GM12892 (cell line): Measurements from ENCODE around the gene EFNA5.

Source experiments
- POLR2A ChIP-seq: IDR thresholded peaks from 2 replicates; pipeline ENCODE4 v1.6.1; 2011; ENCODE audit warnings: low read depth, low read length, control low read depth
- POLR2AphosphoS5 ChIP-seq: IDR thresholded peaks from 2 replicates; pipeline ENCODE4 v1.6.1; 2011; ENCODE audit warnings: low read depth, low read length, control low read depth
- TAF1 ChIP-seq: IDR thresholded peaks from 2 replicates; pipeline ENCODE4 v1.6.1; 2011; ENCODE audit warnings: low read depth, mild to moderate bottlenecking, control low read depth, low read length, borderline replicate concordance

DNA sequence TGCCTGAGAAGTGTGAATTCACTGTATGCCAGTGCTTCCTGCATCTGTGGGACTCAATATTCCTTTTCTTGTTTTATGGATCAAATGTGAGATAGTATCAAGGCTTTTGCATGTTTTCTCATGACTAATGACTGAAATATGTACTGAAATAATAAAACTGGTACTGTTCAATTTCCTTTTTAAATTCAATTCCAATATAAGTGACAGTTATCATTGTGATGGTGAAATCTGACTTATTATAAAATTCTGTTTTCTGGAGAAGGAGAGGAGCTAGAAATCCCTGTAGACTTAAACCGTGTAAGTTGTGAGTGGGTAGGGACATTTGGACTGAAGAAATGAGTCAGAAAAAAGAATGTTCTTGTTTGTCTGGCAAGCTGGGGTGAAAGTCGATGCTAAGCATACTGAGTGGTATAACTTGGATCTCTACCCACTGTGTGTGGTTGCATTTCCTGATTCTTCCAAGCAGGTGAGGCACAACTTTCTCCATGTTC is 245.2 kb downstream of the EFNA5 start:
- TF ChIP-seq TAF1 (no peak), POLR2A (no peak), POLR2AphosphoS5 (no peak)
